T-helper 2 cell treated with Interferon-gamma antibody and Interleukin-4, amounts not matched to agents 5 μg/mL and 100 μg/mL, for 36 hours (primary cell): ENCODE data around the gene MAPK8IP3.
"Not testable (repeated sequence)": the region's sequence is repeated elsewhere in the genome, so short reads cannot be mapped to it uniquely, and the experiment has no call there.

Source experiments
- DNase-seq: peaks from one replicate; pipeline ENCODE4 v3.0.0; 2021; ENCODE audit warnings: low spot score
- H3K27ac Mint-ChIP-seq: one replicate; pipeline ENCODE4 v1.8.0; 2021; ENCODE audit warnings: mild to moderate bottlenecking, mixed read lengths
- H3K27me3 Mint-ChIP-seq: one replicate; pipeline ENCODE4 v1.8.0; 2021; ENCODE audit warnings: low read depth, mixed read lengths
- H3K36me3 Mint-ChIP-seq: one replicate; pipeline ENCODE4 v1.8.0; 2021; ENCODE audit warnings: low read depth, mixed read lengths
- H3K4me1 Mint-ChIP-seq: one replicate; pipeline ENCODE4 v1.8.0; 2021; ENCODE audit warnings: low read depth, mixed read lengths
- H3K4me3 Mint-ChIP-seq: one replicate; pipeline ENCODE4 v1.8.0; 2022; ENCODE audit warnings: mild to moderate bottlenecking, moderate library complexity, mixed read lengths
- H3K9me3 Mint-ChIP-seq: one replicate; pipeline ENCODE4 v1.8.0; 2021; ENCODE audit warnings: mixed read lengths

Gene MAPK8IP3

GRCh38 chr16:1727651-1728624 lies 21.9 kb downstream of the MAPK8IP3 start:
- Mint-ChIP-seq H3K9me3 (no peaks in the 10 kb centered on the region), H3K27ac (no peak overlapping the region), H3K27me3 (no peaks in the 10 kb centered on the region), H3K36me3 (peaks cover 10% of the 10 kb centered on the region), H3K4me3 (no peak overlapping the region), H3K4me1 (peaks cover 6% of the 10 kb centered on the region)
- DNase-seq: no peak

DNA sequence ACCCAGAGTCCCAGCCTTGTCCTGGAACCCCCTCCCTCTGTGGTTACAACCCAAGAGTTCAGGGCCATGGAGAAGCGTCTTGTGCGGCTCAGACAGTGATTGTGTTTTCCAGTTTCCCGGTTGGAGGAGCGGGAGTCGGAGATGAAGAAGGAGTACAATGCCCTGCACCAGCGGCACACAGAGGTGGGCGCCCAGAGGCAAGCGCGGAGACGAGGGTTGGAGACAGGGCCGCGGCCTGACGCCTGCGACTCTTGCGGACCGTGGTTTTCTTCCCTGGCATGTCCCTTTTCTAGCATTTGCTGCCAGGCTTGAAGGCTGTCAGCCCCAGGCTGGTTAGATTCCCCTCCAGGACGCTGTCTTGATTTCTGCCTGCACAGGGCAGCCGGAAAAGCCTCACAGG lies 23.0 kb downstream of the MAPK8IP3 start:
- Mint-ChIP-seq H3K27ac (no peak overlapping the region), H3K27me3 (no peaks in the 10 kb centered on the region), H3K4me1 (no peaks in the 10 kb centered on the region), H3K4me3 (no peak overlapping the region), H3K9me3 (no peaks in the 10 kb centered on the region), H3K36me3 (peaks cover 10% of the 10 kb centered on the region)
- no peak for DNase-seq

DNA sequence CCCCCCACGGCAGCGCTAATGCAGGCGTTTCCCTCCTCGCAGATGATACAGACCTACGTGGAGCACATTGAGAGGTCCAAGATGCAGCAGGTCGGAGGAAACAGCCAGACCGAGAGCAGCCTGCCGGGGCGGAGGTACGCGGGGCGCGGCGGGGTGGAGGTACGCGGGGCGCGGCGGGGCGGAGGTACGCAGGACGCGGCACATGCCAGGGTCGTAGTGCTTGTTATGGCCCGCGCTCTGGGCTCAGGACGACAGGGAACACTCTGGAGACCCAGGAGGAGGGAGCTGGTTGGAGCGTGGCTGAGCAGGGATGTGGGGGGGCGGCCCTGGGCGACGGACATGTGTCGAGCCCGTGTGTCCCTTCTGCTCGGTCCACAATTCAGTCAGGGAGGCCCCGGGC lies 23.4 kb downstream of the MAPK8IP3 start:
- DNase-seq: no peak
- no peak overlapping the region for H3K4me3 Mint-ChIP-seq
- no peaks in the 10 kb centered on the region for H3K9me3 Mint-ChIP-seq
- no peaks in the 10 kb centered on the region for H3K4me1 Mint-ChIP-seq
- peaks cover 10% of the 10 kb centered on the region for H3K36me3 Mint-ChIP-seq
- H3K27me3 Mint-ChIP-seq: no peaks in the 10 kb centered on the region
- H3K27ac Mint-ChIP-seq: no peak overlapping the region

- no peaks in the 10 kb centered on the region for H3K4me1 Mint-ChIP-seq
- no peak overlapping the region for H3K4me3 Mint-ChIP-seq
- no peaks in the 10 kb centered on the region for H3K27me3 Mint-ChIP-seq
- DNase-seq: no peak
- peaks cover 10% of the 10 kb centered on the region for H3K36me3 Mint-ChIP-seq
- H3K27ac Mint-ChIP-seq: no peak overlapping the region
- no peaks in the 10 kb centered on the region for H3K9me3 Mint-ChIP-seq
These were observed 25.1 kb downstream of the MAPK8IP3 start for GRCh38 chr16:1731073-1731472.

DNA sequence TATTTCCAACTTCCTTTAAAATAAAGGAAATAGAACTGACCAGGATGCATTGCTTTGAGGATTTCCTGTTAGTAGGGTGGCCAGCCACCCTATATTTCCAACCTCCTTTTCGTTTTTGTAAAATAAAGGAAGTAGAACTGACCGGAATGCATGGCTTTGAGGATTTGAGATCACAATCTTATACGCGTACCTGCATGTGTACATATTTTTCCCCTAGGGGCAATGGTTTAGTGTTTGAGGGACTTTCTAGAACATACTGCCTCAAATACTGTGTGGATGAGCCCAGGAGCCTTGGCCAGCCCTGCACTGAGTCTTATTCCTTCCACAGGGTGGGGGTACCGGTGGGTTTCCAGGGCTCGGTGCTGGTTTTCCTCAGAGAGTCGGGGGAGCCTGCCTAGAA lies 25.6 kb downstream of the MAPK8IP3 start:
- Mint-ChIP-seq H3K27me3 (no peaks in the 10 kb centered on the region), H3K4me3 (no peak overlapping the region), H3K4me1 (no peaks in the 10 kb centered on the region), H3K27ac (no peak overlapping the region), H3K9me3 (no peaks in the 10 kb centered on the region), H3K36me3 (peaks cover 10% of the 10 kb centered on the region)
- no peak for DNase-seq

- Mint-ChIP-seq H3K27ac (no peak overlapping the region), H3K36me3 (peaks cover 7% of the 10 kb centered on the region), H3K4me1 (no peaks in the 10 kb centered on the region), H3K27me3 (no peaks in the 10 kb centered on the region), H3K9me3 (no peaks in the 10 kb centered on the region), H3K4me3 (no peak overlapping the region)
- no peak for DNase-seq
These were observed 26.1 kb downstream of the MAPK8IP3 start for GRCh38 chr16:1732071-1732470.

DNA sequence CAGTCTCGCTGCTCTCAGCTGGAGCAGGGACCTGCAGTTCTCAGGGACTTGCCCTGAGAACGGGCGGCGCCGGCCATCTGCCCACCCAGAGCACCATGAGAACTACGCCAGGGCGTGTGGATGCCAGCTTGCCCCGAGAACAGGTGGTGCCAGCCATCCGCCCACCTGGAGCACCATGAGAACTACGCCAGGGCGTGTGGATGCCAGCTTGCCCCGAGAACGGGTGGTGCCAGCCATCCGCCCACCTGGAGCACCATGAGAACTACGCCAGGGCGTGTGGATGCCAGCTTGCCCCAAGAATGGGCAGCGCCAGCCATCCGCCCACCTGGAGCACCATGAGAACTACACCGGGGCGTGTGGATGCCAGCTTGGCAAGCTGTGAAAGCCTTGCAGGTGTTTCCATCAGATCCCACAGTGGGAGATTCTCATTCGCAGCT lies 26.6 kb downstream of the MAPK8IP3 start:
- not testable (repeated sequence) for H3K27ac Mint-ChIP-seq, H3K4me1 Mint-ChIP-seq, DNase-seq, H3K36me3 Mint-ChIP-seq, H3K9me3 Mint-ChIP-seq, H3K27me3 Mint-ChIP-seq, H3K4me3 Mint-ChIP-seq

DNA sequence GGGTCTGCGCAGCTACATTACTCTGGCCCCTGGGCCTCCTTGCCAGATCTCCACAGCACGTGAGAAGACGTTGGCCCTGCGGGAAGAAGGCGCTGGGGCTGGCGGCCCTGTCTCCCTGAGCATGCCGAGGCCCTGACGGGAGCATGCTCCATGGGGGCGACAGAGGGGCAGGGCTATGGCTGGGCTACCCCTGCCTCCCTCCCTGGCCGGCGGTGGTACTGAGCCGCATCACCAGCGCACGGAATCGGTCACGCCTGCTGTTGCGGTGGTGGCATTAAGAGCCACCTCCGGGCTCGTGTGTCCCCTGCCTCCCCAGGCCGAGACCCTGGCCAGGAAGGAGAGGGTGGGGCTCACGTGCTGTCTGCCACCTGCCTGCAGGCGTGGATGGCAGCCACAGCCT lies 28.1 kb downstream of the MAPK8IP3 start:
- Mint-ChIP-seq H3K36me3 (no peaks in the 10 kb centered on the region), H3K9me3 (no peaks in the 10 kb centered on the region), H3K27me3 (no peaks in the 10 kb centered on the region), H3K4me1 (no peaks in the 10 kb centered on the region), H3K4me3 (no peak overlapping the region), H3K27ac (no peak overlapping the region)
- DNase-seq: no peak

DNA sequence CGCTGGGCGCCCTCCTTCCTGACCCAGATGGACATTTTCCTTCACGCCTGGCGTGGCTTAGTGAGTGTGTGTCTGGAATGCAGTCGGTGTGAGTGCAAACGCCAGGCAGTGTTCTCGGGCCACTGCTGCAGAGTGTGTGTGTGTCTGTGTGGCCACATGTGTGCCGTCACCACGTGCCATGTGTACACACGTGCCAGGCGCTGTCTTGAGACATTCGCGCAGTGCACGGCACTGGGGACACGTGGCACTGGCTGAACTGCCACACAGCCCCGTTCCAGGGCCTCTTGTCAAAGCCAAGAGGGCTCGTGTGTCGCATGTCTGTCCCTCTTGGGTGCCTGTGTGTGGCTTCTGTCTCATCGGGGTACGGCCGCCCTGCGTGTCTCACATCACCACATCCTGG lies 28.8 kb downstream of the MAPK8IP3 start:
- H3K36me3 Mint-ChIP-seq: no peaks in the 10 kb centered on the region
- H3K27ac Mint-ChIP-seq: no peak overlapping the region
- H3K9me3 Mint-ChIP-seq: no peaks in the 10 kb centered on the region
- no peaks in the 10 kb centered on the region for H3K4me1 Mint-ChIP-seq
- no peaks in the 10 kb centered on the region for H3K27me3 Mint-ChIP-seq
- no peak for DNase-seq
- no peak overlapping the region for H3K4me3 Mint-ChIP-seq

GRCh38 chr16:1740234-1740633 lies 34.2 kb downstream of the MAPK8IP3 start:
- H3K4me1 Mint-ChIP-seq: no peaks in the 10 kb centered on the region
- DNase-seq: no peak
- no peak overlapping the region for H3K27ac Mint-ChIP-seq
- H3K4me3 Mint-ChIP-seq: no peak overlapping the region
- H3K36me3 Mint-ChIP-seq: peaks cover 3% of the 10 kb centered on the region
- H3K9me3 Mint-ChIP-seq: no peaks in the 10 kb centered on the region
- H3K27me3 Mint-ChIP-seq: no peaks in the 10 kb centered on the region

GRCh38 chr16:1740781-1741490 lies 34.9 kb downstream of the MAPK8IP3 start:
- H3K27me3 Mint-ChIP-seq: no peaks in the 10 kb centered on the region
- H3K27ac Mint-ChIP-seq: no peak overlapping the region
- no peaks in the 10 kb centered on the region for H3K9me3 Mint-ChIP-seq
- no peak for DNase-seq
- H3K4me1 Mint-ChIP-seq: no peaks in the 10 kb centered on the region
- no peak overlapping the region for H3K4me3 Mint-ChIP-seq
- H3K36me3 Mint-ChIP-seq: peaks cover 3% of the 10 kb centered on the region

- no peaks in the 10 kb centered on the region for H3K9me3 Mint-ChIP-seq
- no peak for DNase-seq
- no peak overlapping the region for H3K4me3 Mint-ChIP-seq
- H3K27me3 Mint-ChIP-seq: no peaks in the 10 kb centered on the region
- no peaks in the 10 kb centered on the region for H3K4me1 Mint-ChIP-seq
- H3K36me3 Mint-ChIP-seq: peaks cover 3% of the 10 kb centered on the region
- no peak overlapping the region for H3K27ac Mint-ChIP-seq
These were observed 35.7 kb downstream of the MAPK8IP3 start for GRCh38 chr16:1741553-1742165.

DNA sequence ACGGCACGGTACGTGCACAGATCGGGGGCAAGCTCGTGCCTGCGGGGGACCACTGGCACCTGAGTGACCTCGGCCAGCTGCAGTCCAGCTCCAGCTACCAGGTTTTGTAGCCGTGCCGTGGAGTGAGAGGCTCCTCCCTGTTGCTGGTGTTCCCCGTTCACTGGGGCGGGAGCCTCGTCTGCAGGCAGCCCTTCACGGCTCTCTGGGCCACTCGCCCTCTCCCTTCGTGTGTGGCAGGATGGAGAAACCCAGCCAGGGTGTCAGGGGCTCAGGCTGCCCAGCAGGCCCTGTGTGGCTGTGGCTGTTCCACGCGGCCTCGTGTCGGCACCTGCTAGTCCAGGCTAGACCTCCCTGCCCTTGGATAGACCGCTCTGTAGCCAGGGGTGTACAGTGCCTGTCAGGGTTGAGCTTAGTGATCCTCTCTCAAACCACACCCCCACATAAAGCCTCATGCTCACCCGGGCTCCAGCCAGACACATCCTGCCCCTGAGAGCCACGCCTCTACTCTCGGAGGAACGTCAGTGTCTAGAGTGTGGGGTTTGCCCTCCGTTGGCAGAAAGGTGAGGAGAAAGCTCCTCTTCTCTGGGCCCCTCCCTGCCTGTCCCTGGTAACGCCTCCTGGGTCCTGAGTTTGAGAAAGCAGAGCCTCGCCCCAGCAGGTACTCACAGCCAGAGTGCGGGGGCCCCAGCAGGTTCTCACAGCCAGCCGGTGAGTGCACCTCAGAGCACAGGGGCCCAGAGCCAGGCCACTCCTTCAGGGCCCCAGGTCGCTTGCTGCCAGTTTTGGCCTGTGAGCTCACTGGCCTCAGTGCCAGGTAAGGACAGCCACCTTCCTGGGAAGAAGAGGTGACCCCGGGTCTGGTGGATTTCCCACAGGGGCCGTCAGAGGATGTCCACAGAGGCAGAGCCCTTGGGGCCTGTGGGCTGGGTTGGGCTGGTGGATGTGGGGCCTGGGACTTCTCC lies 37.7 kb downstream of the MAPK8IP3 start:
- H3K4me3 Mint-ChIP-seq: no peak overlapping the region
- peaks cover 5% of the 10 kb centered on the region for H3K36me3 Mint-ChIP-seq
- no peak overlapping the region for H3K27ac Mint-ChIP-seq
- DNase-seq: no peak
- H3K9me3 Mint-ChIP-seq: no peaks in the 10 kb centered on the region
- no peaks in the 10 kb centered on the region for H3K4me1 Mint-ChIP-seq
- no peaks in the 10 kb centered on the region for H3K27me3 Mint-ChIP-seq
